Right lobe of liver (tissue), 4 donors: ENCODE measurements around the gene NSG1.

Experiments used
- CTCF ChIP-seq, 4 donors: fragments of 200-600 bp in 3 of 4; fragments of 450-650 bp in 1 of 4; IDR thresholded peaks; one replicate each; pipeline versions ENCODE4 v1.5.1 to v1.8.0; 2016 to 2022; ENCODE audit warnings: antibody characterized with exemption in 4 of 4, mild to moderate bottlenecking in 2 of 4
- POLR2A ChIP-seq: fragments of 450-650 bp; IDR thresholded peaks from one replicate; pipeline ENCODE4 v1.6.1; 2017; ENCODE audit warnings: antibody characterized with exemption, mild to moderate bottlenecking
- donor health status: DM: no; HTN: no; CAD: no.
- donor health status: DM: no; HTN: no; CAD: no.
- donor health status: DM: no; HTN: yes; CAD: no.

DNA sequence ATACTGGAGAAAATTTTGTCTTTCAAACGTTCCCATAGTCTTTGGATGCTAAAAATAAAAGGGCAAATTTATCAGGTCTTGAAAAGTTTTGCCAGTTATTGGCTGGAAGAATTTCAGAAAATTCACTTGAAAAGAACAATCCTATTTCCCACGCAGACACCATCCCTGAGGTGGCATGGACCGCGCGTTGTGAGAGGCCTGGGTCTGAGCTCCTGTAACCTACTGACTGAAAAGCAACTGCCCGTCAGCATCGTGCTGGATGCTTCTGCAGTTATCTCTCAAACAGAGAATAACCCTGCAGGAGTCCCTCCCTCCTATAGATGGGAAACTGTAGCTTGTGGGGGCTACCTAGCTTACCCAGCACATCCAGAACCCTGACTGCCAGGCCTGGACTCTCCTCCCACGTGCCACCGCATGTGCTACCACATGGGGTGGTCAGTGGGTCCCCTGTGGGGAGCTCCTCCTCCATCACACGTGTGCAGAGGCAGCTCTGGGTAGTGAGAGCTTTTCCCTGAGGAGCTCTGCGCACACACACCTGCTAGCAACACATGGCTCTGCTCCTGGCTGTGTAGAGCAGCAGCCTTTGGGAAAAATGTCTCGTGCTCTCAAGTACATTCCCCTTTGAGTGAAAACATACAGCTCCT lies 36.1 kb downstream of the NSG1 start:
- TF ChIP-seq CTCF (IDR thresholded peaks at IDR 0.05) (no peak), POLR2A (no peak)
